NCI-H446 (cell line): ENCODE data around the gene SUGT1.
A peak's percentile ranks its signal among the peaks of the same experiment; 100 is the strongest.
"Not testable (repeated sequence)": the region's sequence is repeated elsewhere in the genome, so short reads cannot be mapped to it uniquely, and the experiment has no call there.

ENCODE experiments used
- DNase-seq, 2 experiments: peaks; one replicate each; lab custom pipeline; 2025; lab: John Stamatoyannopoulos, UW

Gene SUGT1

GRCh38 chr13:52652196-52652979, at the start of gene SUGT1:
TSS of gene SUGT1 (plus strand) at chr13:52652836. CDS start at chr13:52652921, 85 bp downstream.
- DNase-seq = peak; percentile 86 to 95

DNA sequence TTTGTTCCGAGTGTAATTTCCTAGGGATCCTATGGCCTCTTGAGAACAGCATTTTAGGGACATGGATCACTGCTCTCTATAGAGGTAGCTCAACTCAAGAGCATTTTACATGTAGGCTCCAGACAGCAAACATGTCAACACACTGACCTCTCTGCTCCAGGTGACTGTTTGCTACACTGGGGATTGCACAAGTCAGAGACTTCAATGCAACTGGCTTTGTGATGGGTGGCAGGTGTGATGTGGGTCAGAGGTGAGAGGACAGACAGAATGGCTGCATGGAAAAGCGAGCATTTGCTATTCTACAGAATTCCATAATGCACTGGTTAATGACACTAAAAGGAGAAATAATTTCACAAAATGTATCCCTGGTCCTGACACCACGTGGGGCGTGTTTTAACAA, 49.3 kb upstream of the SUGT1 start:
- not testable (repeated sequence) for DNase-seq

GRCh38 chr13:52606126-52606525, 46.5 kb upstream of the SUGT1 start:
- DNase-seq = not testable (repeated sequence)

DNA sequence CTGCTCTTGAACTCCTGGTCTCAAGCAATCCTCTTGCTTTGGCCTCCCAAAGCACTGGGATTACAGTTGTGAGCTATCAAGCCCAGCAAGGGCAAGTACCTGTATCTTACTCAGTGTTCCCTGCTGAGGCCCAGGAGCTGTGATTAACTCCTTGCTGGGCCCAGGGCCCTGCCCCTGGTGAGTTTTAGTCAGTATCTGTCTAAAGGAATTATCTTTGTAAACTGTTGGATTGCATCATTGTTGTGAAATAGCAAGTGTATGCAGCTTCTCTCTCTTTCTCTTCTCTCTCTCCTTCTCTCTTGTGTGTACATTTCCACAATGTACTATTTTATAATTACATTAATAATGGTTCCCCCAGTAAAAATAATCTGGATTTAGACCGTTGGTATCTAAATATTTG, 45.8 kb upstream of the SUGT1 start:
- not testable (repeated sequence) for DNase-seq

DNA sequence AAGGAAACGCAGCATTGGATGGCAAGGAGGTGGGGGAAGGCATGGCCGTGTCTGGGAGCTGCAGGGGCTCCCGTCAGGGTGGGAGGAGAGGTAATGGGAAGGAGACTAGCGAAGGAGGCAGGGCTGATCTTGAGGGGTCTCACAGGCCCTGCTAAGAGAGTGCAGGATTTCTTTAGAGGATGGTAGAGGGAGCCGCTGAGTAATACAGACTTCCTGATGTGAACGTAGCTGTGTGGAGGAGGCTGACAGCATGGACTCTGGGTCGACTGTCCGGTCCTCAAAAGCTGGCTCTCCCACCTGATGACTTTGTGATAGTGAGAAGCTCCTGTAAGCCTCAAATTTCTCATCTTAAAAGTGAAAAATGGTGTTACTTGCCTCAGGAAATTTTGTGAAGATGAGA, 44.5 kb upstream of the SUGT1 start:
- not testable (repeated sequence) for DNase-seq

DNA sequence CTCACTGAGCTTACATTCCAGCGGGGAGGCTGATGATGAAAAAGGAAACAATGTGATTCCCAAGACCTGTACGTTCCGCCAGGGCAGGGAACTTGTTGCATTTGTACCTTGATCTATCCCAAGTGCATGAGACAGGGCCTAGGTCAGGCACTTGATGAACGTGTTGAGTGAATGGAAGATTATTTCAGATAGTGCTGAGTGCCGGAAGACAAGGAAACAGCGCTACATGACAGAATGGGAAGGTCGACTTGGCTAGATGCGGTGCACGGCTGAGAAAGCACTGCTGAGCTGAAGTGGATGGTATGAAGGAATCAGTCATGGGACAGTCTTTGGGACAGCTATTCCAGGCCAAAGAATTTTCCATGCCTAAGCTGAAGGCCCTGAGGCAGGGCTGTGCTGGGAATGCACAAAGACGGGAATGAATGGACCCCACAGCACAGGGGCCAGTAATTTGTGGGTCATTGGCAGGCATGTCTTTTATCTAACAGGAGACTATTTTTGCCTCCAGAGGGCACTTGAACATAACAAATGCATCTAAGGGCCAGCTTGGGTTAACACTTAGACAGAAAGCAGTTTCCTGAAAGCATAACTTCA, 43.5 kb upstream of the SUGT1 start:
- peak in 1 of 2 experiments; percentile 1 for DNase-seq

GRCh38 chr13:52610158-52610557, 42.5 kb upstream of the SUGT1 start:
- not testable (repeated sequence) for DNase-seq

DNA sequence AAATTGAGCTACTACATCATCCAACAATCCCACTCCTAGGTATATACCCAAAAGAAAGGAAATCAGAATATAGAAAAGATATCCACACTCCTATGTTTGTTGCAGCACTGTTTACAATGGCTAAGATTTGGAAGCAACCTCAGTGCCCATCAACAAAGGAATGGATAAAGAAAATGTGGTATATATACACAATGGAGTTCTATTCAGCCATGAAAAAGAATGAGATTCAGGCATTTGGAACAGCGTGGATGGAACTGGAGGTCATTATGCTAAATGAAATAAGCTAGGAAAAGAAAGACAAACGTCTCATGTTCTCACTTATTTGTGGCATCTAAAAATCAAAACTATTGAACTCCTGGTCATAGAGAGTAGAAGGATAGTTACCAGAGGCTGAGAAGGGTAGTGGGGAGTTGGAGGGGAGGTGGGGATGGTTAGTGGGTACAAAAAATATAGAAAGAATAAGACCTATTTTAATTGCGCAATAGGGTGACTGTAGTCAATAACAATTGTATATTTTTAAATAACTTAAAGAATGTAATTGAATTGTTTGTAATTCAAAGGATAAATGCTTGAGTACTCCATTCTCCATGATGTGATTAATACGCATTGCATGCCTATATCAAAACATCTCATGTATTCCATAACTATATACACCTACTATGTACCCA, 37.4 kb upstream of the SUGT1 start:
- no peak for DNase-seq

DNA sequence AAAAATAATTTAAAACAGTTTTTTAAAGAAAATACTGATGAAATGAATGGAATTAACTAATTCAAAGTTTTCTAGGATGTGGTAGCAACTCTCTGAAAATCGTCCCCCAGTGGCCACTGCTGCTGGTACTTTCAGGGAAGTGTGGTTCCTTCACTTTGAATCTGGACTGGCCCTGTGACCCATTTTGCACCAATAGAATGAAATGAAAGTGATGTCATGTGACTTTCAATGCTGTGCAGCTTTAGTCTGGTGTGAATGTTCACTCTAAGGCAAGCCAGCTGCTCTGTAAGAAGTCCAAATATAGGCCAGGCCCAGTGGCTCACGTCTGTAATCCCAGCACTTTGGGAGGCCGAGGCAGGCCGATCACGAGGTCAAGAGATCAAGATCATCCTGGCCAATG, 36.8 kb upstream of the SUGT1 start:
- DNase-seq = no peak

GRCh38 chr13:52617070-52618060, 35.3 kb upstream of the SUGT1 start:
- peak; percentile 49 to 80 for DNase-seq

GRCh38 chr13:52631083-52631690, 21.4 kb upstream of the SUGT1 start:
- not testable (repeated sequence) for DNase-seq

GRCh38 chr13:52638666-52639328, 13.8 kb upstream of the SUGT1 start:
- no peak for DNase-seq

DNA sequence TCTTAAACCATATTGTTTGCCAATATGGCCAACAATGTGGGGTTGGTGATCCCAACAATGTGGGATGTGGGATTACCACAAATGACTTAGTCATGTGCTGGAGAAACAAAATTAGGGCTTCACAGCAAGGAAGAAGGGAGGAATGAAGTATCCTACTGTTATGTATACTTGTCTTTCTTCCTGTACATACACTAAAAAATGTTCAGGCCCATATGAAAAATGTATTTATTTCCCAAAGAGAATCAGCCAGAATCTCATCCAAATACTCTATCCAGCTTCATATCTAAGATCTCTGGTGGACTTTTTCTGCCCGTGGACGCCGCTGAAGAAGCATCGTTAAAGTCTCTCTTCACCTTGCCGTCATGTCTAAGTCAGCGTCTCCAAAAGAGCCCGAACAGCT, 10.5 kb upstream of the SUGT1 start, which contains the start of gene HNRNPA1L2:
Gene HNRNPA1L2 (plus strand): TSS at position 301 of the 400 bp plus-strand sequence. CDS start 62 bp downstream, at position 363.
- no peak for DNase-seq

DNA sequence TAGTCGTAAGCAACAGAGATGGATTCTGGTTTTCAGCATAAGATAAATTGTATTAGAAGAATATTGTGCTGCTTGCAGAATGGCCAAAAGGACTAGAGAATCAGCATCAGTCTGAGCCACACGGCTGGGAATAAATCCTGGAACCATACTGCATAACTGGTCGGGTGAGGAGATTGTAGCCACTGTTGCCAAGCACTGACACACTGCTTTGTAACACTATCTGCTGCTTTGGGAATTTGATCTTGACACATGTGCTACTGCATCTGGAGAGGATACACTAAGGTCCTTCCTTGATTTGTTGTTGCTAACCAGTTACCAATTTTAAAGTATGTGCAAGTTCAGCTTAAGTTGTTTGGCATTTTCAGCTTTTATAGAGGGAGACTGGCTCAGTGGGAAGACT, 8.5 kb upstream of the SUGT1 start:
- DNase-seq = no peak

GRCh38 chr13:52646967-52647366, 5.7 kb upstream of the SUGT1 start:
- DNase-seq = no peak

DNA sequence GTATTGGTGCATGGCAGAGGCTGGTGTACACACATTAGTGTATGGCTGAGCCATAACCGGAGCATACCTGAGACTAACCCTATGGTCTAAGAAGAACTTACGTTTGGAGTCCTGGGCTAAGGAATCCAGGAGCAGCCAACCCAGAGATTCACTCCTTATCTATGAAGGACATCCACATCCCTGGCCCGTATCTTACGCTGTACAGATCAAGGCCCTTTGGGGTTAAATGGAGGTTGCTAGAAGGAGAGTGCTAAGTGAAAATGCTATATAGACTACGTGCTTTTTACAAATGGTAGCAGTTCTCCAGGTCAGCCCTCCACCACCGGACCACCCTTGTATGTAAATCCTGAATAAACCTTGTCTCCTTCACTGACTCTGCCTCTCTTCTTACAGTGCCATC, 1.9 kb upstream of the SUGT1 start:
- DNase-seq = no peak

GRCh38 chr13:52651897-52652195, 790 bp upstream of the SUGT1 start:
- no peak for DNase-seq

- no peak for DNase-seq
Measured at GRCh38 chr13:52652980-52653303, 306 bp downstream of the SUGT1 start.

GRCh38 chr13:52659340-52659739, 6.7 kb downstream of the SUGT1 start:
- DNase-seq = no peak

DNA sequence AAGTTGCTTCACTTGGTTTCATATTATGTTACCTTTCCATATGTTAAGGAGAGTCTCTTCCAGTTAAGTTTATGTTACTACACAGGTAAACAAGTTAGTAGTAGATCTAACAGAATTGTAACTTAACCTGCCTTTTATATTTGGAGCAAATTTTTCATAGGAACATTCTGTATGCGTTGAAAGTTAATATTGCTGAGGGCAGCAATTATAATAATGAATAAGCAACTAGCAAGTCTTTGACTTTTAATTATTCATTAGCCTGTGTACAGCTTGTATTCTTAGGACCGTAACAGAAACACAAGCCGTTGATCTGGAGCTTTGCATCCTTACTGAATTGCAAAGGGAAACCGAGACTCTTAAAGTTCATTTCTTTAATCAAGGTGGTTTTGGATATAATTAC, 11.6 kb downstream of the SUGT1 start:
- no peak for DNase-seq

DNA sequence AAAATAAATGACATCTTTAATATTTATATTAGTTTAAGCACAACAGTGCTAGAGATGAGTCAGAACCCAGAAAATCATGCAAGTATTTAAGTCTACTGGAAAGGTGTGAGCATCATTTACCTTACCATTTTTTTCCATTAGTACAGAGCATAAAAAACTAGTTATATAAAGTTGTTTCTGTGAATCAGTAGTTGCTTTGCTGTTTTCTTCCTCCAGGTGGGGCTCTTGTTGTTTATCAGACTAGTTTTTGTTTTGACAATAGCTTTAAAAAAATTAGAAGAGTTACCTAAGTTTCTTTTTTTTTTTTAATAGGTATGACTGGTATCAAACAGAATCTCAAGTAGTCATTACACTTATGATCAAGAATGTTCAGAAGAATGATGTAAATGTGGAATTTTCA, 12.7 kb downstream of the SUGT1 start:
- DNase-seq = no peak
